NCI-H345 (cell line): ENCODE measurements around the gene CATSPERE.
"Not testable (repeated sequence)": the region's sequence is repeated elsewhere in the genome, so short reads cannot be mapped to it uniquely, and the experiment has no call there.

Source experiments
- DNase-seq: peaks from one replicate; lab custom pipeline; 2025; lab: John Stamatoyannopoulos, UW

Gene CATSPERE

DNA sequence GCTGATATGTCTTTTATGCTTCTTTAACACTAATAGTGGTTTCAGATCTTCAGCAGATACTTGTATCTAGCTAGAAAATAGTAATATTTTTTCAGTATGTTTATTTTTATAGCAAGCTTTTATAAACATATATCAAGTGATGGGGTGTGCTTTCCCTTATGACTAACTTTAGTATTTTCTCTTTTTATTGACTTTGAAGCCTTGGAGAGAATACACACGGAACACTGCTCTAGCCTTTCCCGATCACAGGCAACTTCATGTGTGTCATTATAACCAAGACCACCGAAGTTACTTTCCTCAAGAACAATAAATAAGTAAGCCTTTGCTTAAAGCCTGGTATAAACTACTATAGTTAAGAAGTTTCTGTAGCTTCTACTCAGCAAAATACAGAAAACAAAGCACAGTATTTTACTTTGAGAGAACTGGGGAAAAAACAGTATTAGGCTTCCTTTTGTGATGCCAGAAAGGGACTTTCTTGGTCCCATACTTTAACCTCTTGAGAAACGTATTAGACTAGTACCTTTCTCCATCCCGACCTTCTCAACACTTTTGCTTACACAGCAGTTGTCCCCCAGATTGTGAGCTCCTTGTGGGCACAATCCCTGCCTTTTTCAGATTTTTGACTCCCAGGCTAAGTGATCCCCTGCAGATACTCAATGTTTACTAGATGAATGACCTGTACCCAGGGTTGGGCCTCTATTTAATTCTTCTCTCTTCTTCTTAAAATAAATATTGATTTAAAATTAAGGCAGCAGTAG, 12.6 kb upstream of the CATSPERE start:
- DNase-seq, result no peak

DNA sequence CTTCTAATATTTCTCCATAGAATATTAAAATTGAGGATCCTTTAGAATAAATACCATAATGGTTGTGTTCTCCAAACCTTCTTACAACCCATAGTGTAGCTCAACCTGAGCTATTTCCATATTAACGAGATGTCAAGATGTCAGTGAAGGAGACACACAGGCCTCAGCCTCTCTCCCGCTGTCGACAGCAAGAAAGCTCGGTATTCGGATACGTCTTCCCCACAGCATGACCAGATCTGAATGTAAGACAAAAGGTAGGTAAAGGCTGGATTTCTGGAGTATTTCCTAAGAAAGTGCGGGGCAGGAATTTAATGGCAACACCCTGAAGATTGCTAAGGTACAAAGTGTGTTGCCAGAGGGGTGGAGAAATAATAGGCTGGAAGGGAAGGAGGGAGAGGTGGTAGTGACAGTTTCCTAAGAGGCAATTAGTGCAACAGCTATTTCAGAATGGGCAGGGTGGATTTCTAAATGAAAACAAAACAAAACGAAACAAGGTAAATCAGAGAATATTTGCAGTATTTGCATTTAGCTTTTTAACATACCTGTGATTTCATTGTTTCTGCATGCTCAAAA, 11.1 kb upstream of the CATSPERE start:
- DNase-seq, result no peak

DNA sequence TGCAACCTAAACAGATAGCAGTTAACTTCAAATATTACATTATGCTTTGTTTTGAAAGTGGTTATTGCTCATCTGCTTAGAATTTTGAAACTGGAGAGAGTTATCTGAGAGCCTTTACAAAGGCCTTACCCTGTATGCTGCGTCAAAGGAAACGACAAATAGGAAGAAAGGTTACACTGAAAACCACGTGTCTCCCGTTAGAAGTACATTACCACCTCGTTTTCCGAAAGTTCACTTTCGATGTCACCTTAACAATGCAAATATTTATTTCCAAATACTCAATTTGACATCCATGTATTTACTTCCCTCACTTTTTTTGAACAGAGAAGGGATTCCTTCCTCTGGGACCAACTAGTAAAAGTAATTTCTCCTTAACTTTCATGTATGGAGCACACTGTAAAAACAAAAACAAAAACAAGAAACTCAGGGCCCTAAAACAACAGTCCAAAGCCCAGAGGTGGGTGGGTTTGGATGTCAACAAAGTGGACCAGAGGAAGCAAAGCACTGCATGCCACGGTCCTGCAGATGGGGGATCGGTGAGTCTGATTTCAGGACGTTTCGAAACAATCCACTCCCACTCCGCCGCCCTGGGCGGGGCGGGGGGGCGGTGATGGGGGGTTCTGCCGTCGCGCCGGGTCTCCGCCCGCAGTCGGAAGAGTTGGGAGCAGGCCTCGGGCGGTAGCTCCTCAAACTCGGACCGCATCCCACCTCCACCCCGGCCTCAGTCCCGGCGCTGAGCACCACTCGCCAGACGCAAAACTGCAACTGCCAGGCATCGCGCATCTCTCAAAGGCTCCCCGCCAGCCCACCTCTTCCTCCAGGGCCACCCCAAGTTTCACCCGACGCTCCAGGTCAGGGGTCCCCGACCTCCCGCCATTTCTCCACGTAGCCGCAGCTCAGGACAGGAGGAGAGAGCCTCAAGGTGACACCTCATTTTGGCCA, 10.2 kb upstream of the CATSPERE start:
- peak; percentile 52 for DNase-seq

DNA sequence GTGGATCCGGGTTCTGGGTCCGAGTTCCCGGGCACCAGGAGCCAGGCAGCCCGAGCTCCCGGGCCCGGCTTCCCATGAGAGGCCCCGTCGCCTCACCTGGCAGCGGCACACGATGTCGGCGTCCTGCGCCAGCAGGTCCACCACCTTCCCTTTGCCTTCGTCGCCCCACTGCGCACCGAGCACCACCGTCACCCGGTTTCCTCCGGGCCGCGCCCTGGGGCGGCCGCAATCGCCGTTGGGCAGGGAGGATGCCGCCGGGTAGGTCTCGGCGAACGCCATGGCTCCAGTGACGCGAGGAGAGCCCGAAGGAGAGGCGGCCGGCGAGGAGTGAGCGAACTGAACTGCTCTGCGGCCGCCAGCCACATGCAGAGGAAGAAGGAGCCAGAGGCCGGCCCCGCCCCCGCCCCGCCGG, 9.5 kb upstream of the CATSPERE start, which contains the start of gene ADSS2:
Gene ADSS2, minus strand, starts transcription at position 371 of the 412 bp plus-strand sequence. Its CDS starts 92 bp downstream, at position 279.
- DNase-seq, result peak; percentile 59

DNA sequence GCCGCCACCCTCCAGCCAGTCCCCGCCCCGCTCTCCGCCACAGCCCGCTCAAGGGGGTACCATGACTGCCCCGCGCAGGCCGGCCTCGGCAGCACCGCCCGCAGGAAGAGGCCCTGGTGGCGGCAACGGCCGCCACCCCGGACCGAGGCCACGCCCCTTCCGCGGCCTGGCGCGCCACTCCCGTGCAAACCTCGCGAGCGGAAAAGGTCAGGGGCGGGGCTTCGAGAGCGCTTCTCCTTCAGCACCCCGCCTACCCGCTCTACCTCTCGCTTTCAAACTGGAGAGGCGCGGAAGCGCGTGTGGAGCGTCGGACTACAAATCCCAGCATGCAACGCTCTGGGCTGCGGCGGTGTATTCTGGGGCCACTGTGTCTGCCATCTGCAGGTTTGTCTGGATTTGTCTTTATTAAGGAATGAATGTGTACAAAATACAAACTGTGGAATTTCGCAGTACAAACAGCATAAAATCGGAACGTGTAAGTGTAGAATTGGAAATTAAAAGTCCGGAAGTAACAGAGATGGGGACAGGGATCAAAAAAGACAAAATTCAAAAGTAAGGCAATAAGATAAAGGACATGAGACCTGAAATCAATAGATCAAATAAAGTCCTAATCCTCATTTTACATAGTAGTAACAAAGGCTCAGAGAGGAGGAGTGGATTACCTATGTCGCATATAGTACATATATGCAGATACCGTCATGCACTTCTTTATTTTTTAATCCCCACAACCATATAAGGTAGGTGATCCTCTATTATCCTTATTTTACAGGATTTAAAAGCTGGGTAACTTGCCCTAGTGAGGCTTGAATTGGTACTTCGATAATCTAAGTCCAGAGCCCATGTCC, 8.9 kb upstream of the CATSPERE start:
- peak; percentile 100 for DNase-seq

DNA sequence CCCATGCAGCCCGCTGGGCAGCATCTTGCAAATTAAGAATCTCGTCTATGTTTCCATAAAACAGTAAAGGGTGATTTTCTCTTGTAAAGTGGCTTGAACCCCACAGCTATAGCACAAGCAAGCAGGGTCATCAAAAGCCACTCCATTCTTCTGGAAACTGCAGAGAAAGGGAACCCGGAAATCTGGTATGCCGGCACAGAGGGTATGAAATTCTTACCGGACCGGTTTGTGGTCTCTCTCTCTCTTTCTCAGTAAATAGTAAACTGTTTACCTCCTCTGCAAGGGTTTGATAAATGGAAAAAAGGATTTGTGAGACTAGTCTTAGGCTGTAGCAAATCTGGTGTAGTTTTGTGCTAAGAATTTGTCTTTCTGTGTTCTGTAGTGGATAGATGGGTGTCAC, 6.7 kb upstream of the CATSPERE start:
- no peak for DNase-seq

DNA sequence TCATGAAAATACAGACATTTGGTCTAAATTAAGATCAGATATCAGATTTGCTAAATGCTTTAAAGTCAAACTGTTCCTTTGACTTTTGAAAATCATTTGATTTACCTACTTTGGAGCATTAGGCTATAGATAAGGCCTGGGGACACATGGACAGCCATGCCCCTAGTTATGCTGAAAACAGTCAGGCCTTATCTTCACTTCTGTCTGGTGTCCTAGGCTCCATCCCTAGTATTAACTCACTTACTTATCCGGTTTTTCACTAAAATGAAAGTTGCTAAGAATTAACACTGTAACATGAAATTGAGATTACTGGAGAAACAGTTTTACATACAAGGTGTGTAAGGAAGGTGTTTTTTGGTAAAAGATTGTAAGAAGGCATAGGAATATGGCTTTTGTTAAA, 4.5 kb upstream of the CATSPERE start:
- no peak for DNase-seq

DNA sequence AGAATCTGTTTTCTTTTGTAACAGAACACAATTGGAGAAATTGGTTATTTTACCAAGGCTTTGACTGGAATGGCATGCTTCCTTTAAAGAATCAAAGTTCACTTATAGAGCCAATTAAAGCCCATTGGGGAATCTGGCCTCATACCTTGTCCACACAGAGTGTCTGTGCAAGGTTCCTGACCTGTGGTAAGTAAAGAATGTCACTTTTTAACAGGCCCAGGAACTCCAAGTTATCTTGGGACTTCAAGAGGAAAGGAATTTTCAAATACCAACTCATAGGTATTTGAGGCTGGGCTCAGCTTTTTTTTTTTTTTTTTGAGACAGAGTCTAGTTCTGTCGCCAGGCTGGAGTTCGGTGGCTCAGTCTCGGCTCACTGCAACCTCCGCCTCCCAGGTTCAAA, 2.3 kb upstream of the CATSPERE start:
- no peak for DNase-seq

DNA sequence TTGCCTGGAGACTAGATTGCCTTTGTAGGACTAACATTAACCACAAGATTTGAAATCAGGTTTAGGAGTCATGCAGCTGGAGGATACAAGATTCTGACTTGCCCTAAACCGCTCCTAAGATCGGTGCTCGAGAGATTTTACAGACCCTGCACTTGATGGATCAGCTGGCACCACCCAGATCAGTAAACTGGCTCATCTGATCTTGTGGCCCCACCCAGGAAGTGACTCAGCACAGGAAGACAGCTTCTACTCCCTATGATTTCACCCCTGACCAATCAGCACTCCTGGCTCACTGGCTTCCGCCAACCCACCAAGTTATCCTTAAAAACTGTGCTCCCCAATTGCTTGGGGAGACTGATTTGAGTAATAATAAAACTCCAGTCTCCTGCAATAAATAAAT, 876 bp upstream of the CATSPERE start:
- DNase-seq, result no peak

DNA sequence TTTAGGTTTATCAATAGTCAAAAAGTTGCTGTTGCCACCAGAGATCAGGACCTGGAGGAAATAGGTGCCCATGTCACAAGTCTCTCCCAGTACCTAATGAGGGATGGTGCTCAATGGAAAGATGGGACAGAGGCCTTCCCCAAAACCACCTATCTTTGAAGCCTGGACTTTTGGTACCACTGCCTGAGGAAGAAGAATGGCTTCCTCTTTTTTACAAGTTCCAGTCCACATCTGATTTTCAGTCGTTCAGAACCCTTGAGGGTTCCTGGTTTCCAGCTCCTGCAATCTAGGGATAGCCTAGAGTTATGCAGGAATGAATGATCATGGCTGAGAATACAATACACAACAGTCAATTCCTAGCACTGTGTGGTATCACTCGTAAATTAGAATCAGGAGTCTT, 5.7 kb downstream of the CATSPERE start:
- DNase-seq, result no peak

DNA sequence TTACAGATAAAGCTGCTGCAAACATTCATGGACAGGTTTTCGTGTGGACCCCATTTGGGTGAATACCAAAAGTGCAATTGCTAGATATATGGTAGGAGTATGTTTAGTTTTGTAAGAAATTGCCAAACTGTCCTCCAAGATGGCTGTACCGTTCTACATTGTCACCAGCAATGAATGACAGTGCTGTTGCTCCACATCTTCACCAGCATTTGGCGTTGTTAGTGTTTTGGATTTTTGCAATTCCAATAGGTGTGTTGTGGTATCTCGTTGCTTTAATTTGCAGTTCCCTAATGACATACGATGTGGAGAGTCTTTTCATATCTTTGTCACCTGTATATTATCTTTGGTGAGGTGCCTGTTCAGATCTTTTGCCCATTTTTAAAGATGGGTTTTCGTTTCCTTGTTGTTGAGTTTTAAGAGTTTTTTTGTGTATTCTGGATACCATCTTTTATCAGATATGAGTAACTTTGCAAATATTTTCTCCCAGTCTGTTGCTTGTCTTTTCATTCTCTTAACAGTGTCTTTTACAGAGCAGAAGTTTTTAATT, 12.1 kb downstream of the CATSPERE start:
- no peak for DNase-seq

DNA sequence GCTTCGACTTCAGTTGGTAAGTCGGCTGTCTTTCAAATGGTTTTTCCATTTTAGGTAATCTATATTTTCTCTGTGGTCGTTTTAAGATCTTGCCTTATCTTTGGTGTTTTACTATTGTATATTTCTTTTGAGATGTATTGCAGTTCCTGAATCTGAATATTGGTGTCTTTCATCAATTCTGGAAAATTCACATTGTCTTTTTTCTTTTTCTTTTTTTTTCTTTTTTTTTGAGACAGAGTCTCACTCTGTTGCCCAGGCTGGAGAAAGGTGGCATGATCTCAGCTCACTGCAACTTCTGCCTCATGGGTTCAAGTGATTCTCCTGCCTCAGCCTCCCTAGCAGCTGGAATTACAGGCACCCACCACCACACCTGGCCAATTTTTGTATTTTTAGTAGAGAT, 23.9 kb downstream of the CATSPERE start:
- DNase-seq, result not testable (repeated sequence)

DNA sequence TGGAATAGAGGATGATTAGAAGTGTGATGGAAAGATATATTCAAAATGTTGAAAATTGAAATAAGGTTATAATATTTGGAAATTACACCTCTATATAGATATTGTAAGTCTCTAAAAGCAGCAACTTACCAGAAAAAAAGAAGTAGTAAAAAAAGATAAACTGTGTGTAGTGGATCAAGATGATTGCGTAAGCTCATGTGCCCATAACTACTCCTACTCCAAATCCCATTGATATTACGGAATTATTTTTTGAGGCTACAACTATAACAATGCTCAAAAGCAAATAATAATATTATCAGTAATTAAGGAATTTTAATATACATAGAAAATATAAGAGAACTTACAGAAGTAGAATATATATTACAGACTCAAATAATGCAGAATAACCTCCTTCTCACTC, 33.6 kb downstream of the CATSPERE start:
- DNase-seq, result no peak

DNA sequence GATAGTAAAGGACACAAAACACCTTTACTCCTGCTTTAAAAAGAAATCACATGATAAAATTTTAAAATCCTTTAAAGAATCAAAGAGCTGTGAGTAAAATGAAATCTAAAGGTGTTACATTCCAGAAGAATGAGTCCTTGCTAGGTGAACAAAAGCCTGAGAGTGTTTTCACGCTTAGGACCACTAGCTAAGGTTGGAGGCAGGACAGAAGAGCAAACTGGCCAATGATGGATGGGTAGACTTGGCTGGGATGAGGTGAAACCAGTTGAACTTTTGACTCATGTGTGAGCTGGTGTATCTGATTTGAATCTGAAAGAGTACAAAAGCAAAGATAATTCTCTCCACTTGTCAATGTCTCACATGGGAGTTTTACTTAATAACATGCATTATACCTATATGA, 35.1 kb downstream of the CATSPERE start:
- DNase-seq, result no peak

DNA sequence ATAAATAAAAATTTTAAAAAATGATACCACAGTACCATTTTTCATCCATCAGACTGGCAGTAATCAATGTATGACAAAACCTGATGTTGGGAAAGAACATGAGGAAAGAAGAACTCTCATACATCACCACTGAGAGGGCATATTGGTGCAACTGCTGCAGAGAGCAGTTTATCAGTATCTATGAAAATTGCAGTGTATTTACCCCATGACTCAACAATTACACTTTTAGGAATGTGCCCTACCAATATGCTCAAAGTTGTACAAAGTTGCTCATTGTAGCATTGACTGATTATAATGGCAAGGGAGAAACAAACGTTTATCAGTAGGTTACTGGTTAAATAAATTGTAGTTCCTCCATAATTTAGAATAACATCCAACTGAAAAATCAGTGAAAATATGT, 36.7 kb downstream of the CATSPERE start:
- DNase-seq, result no peak

DNA sequence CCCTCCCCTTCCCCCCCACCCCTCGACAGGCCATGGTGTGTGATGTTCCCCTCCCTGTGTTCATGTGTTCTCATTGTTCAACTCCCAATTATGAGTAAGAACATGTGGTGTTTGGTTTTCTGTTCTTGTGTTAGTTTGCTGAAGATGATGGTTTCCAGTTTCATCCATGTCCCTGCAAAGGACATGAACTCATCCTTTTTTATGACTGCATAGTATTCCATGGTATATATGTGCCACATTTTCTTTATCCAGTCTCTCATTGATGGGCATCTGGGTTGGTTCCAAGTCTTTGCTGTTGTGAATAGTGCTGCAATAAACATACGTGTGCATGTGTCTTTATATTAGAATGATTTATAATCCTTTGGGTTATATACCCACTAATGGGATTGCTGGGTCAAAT, 38.4 kb downstream of the CATSPERE start:
- DNase-seq, result not testable (repeated sequence)

DNA sequence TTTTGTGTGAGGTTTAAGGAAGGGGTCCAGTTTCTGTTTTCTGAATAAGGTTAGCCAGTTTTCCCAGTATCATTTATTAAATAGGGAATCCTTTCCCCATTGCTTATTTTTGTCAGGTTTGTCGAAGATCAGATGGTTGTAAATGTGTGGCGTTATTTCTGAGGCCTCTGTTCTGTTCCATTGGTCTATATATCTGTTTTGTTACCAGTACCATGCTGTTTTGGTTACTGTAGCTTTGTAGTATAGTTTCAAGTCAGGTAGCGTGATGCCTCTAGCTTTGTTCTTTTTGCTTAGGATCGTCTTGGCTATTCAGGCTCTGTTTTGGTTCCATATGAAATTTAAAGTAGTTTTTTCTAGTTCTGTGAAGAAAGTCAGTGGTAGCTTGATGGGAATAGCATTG, 39.4 kb downstream of the CATSPERE start:
- DNase-seq, result not testable (repeated sequence)

DNA sequence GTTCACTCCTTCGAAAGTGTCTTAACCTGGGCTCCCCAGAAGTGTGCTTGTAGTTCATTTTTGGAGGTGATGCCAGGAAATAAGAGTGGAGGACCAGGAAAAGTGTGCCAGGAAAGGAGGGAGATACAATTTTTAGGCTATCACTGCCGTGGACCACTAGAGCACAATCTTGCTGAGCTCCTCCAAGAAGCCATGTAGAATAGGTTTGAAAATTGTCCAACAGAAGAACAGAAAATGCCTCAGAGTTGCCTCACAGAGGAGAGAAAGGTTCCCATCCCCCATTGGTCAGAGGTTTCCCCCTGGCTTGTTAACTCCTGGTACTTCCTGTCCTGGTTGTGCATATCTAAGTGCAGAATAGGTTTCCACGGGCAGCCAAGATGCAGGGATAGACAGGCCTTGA, 41.6 kb downstream of the CATSPERE start:
- no peak for DNase-seq

DNA sequence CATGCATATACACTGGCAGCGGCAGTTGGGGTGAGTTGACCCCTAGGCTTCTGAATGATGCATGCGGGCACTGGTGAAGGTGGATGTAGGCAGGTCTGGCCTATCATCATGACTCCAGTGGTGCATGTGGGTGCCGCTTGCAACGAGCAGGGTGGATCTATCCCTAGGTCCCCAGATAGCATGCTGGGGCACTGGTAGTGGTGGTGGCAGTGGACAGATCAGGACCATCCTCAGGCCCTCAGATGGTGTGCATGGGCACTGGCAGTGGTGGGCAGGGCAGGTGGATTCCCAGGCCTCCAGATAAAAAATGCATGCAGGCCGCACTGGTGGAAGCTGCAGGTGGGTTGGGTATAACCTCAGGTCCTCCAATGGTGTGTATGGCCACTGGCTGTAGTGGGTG, 52.4 kb downstream of the CATSPERE start:
- no peak for DNase-seq

DNA sequence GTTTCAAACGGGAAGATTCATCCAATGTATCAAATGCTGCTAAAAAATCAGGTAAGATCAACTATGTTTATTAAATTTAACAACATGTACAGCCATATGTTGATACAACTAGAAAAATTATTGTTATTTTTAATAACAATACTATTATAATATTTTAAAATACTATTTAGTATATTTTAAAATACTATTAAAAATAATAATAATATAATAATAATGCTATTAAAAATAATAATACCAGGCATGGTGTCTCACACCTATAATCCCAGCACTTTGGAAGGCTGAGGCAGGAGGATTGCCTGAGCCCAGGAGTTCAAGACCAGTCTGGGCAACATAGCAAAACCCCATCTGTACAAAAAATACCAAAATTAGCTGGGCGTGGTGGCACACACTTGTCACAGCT, 54.6 kb downstream of the CATSPERE start:
- DNase-seq, result no peak

DNA sequence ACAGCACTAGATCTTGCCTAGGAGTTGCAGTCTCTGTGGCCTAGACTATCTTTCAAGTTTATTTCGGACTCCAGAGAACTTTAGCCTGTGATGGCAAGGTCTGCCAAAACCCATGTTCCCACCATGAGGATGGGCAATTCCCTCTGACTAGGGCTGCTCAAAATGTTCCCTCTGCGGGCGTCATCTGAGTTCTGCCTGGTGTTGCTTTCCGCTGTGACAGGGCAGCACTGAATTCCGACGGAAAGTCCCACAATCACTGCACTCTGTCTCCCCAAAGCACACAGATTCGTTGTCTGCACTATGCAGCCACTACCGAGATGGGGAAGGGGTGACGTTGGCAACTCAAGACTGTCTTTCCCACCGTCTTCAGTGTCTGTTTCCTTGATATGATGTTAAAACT, 75.2 kb downstream of the CATSPERE start:
- DNase-seq, result no peak

DNA sequence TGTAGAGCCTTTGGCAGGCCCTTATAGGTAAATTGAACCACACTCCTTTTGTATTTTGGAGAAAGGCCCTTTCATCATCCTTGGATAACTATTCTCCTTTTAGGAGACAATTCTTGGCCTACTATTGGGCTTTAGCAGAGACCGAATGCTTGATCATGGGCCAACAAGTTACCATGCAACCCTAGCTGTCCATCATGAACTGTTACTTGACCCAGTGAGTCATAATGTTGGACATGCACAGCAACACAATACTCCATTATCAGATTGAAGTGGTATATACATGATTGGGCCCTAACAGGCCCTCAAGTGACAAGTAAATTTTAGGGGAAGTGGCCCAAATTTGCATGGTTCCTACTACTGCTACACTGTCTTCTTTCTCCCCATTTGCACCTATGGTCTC, 84.4 kb downstream of the CATSPERE start:
- DNase-seq, result no peak
